Keratinocyte (primary cell): ENCODE measurements around the gene MN1. TPM values are rescaled to one million over a fixed set of nuclear protein-coding genes. Genes with fewer than 3 reads are reported as not detected.

Experiments
- DNase-seq: peaks from one replicate; pipeline ENCODE4 v3.0.0-alpha.2; 2011; ENCODE audit warnings: low read depth, missing footprints, low spot score
- FAIRE-seq: peaks from 2 replicates; lab custom pipeline; 2011; peaks lifted over from hg19 to GRCh38; lab: Jason Lieb, UNC
- H2AFZ ChIP-seq: 2 replicates; pipeline ENCODE4 v1.6.0; 2012; ENCODE audit warnings: low read length, control low read depth, inconsistent platforms; ENCODE audit not compliant: control insufficient read depth
- H3K27ac ChIP-seq: 2 replicates; pipeline ENCODE4 v1.5.1; 2011; ENCODE audit warnings: low read length; ENCODE audit not compliant: control insufficient read depth, insufficient read depth
- H3K27me3 ChIP-seq: 3 replicates; pipeline ENCODE4 v1.6.0; 2011; ENCODE audit warnings: low read length; ENCODE audit not compliant: control insufficient read depth, insufficient read depth; ENCODE audit errors: extremely low read depth
- H3K36me3 ChIP-seq, 2 experiments: 2 replicates in 1 of 2; 3 replicates in 1 of 2; pipeline ENCODE4 v1.5.1; 2011; ENCODE audit warnings: low read length in 2 of 2, mild to moderate bottlenecking in 1 of 2; ENCODE audit not compliant: control insufficient read depth in 2 of 2, insufficient read depth in 2 of 2; ENCODE audit errors: extremely low read depth in 1 of 2
- H3K4me1 ChIP-seq: 3 replicates; pipeline ENCODE4 v1.5.1; 2011; ENCODE audit warnings: low read length; ENCODE audit not compliant: control insufficient read depth, insufficient read depth; ENCODE audit errors: extremely low read depth
- H3K4me2 ChIP-seq: 3 replicates; pipeline ENCODE4 v1.6.0; 2011; ENCODE audit warnings: low read depth, low read length; ENCODE audit not compliant: control insufficient read depth, insufficient read depth; ENCODE audit errors: extremely low read depth
- H3K4me3 ChIP-seq, 3 experiments: fragments of 200-600 bp in 1 of 3; sonication (generic) in 1 of 3; 2 replicates in 2 of 3; 3 replicates in 1 of 3; pipeline ENCODE4 v1.5.1; 2011 to 2016; ENCODE audit warnings: low read length in 3 of 3, mild to moderate bottlenecking in 3 of 3, control low read depth in 2 of 3, inconsistent platforms in 1 of 3, low read depth in 1 of 3, mixed read lengths in 1 of 3, mixed run types in 1 of 3, moderate library complexity in 1 of 3; ENCODE audit not compliant: control insufficient read depth in 2 of 3, insufficient read depth in 2 of 3; ENCODE audit errors: extremely low read depth in 1 of 3
- H3K79me2 ChIP-seq: 2 replicates; pipeline ENCODE4 v1.6.0; 2012; ENCODE audit warnings: low read length; ENCODE audit not compliant: control insufficient read depth, insufficient read depth
- H3K9ac ChIP-seq: 3 replicates; pipeline ENCODE4 v1.6.0; 2011; ENCODE audit warnings: low read length; ENCODE audit not compliant: control insufficient read depth, insufficient read depth; ENCODE audit errors: extremely low read depth
- H3K9me1 ChIP-seq: 3 replicates; pipeline ENCODE4 v1.6.0; 2011; ENCODE audit warnings: low read length; ENCODE audit not compliant: control insufficient read depth, insufficient read depth; ENCODE audit errors: extremely low read depth
- H3K9me3 ChIP-seq: 2 replicates; pipeline ENCODE4 v1.5.1; 2012; ENCODE audit warnings: low read depth, low read length; ENCODE audit not compliant: control insufficient read depth
- H4K20me1 ChIP-seq: 3 replicates; pipeline ENCODE4 v1.6.0; 2011; ENCODE audit warnings: low read length; ENCODE audit not compliant: control insufficient read depth, insufficient read depth; ENCODE audit errors: extremely low read depth
- CTCF ChIP-seq, 3 experiments: IDR thresholded peaks in 1 of 3; conservative IDR thresholded peaks in 1 of 3; optimal IDR thresholded peaks in 1 of 3; 2 replicates in 2 of 3; 3 replicates in 1 of 3; pipeline versions ENCODE3 to v1.5.1; 2011; ENCODE audit warnings: low read length in 3 of 3, mild to moderate bottlenecking in 3 of 3, moderate library complexity in 2 of 3, control low read depth in 1 of 3, inconsistent platforms in 1 of 3; ENCODE audit not compliant: insufficient read depth in 2 of 3; ENCODE audit errors: extremely low read depth in 1 of 3
- EZH2 ChIP-seq: IDR thresholded peaks from one replicate; pipeline ENCODE4 v1.6.1; 2012; ENCODE audit warnings: inconsistent platforms, mild to moderate bottlenecking, low read length, moderate library complexity
- dilution Hi-C: fragments of 300-500 bp; cut with MboI; formaldehyde crosslinking; loops from one replicate; pipeline ENCODE4 v1.7.0; 2020; ENCODE audit warnings: low sequenced_read_pairs; ENCODE audit not compliant: extremely low pct_ligation_motif_present
- polyA plus RNA-seq, 5 experiments: library from polyadenylated mRNA; depleted of rRNA in 3 of 5; stranded (reverse) in 3 of 5; stranded (forward) in 1 of 5; unstranded in 1 of 5; fragments of >200 nt; gene quantifications; 1 replicate in 1 of 5; 2 replicates in 3 of 5; 3 replicates in 1 of 5; pipeline versions ENCODE4 v1.2.1 to v1.2.3, GENCODE V29; 2011 to 2012; ENCODE audit warnings: missing spikeins in 2 of 5, low read depth in 1 of 5, low replicate concordance in 1 of 5

MN1 gene
- polyA plus RNA-seq, 1 donor (not counting 4 experiments of a cell fraction or from before 2014, with no cell fraction given) = 2.2 TPM

GRCh38 chr22:27726331-27726685 lies 75.2 kb downstream of the MN1 start:
- FAIRE-seq (no peak), DNase-seq (no peak)
- no peaks in the 10 kb centered on the region for H3K9me1 ChIP-seq
- H3K27ac ChIP-seq = peak overlapping the region; percentile 1
- H3K36me3 ChIP-seq = no peaks in the 10 kb centered on the region
- no peaks in the 10 kb centered on the region for H3K9me3 ChIP-seq
- dilution Hi-C loops = no loop called here
- no peaks in the 10 kb centered on the region for H3K79me2 ChIP-seq
- no peaks in the 10 kb centered on the region for H3K27me3 ChIP-seq
- no peak overlapping the region for H3K4me3 ChIP-seq
- H3K9ac ChIP-seq = no peak overlapping the region
- H3K4me2 ChIP-seq = peak overlapping the region; percentile 47
- H2AFZ ChIP-seq = peak overlapping the region; percentile 27
- H4K20me1 ChIP-seq = no peaks in the 10 kb centered on the region
- peaks cover 15% of the 10 kb centered on the region for H3K4me1 ChIP-seq
- TF ChIP-seq CTCF (optimal IDR thresholded peaks at IDR 0.05 in 1 of 3, IDR thresholded peaks at IDR 0.05 in 1 of 3, conservative IDR thresholded peaks at IDR 0.05 in 1 of 3; ENCODE audit: extremely low read depth in 1 of 3, insufficient read depth in 2 of 3, low read length in 3 of 3) = no peak
- no peak for TF ChIP-seq EZH2

- no peak overlapping the region for H3K4me3 ChIP-seq
- H3K79me2 ChIP-seq = no peaks in the 10 kb centered on the region
- TF ChIP-seq EZH2 = no peak
- TF ChIP-seq CTCF (optimal IDR thresholded peaks at IDR 0.05 in 1 of 3, IDR thresholded peaks at IDR 0.05 in 1 of 3, conservative IDR thresholded peaks at IDR 0.05 in 1 of 3; ENCODE audit: extremely low read depth in 1 of 3, insufficient read depth in 2 of 3, low read length in 3 of 3) = no peak
- no peak overlapping the region for H3K4me2 ChIP-seq
- FAIRE-seq (no peak), DNase-seq (no peak)
- H3K27me3 ChIP-seq = no peaks in the 10 kb centered on the region
- no peaks in the 10 kb centered on the region for H3K9me1 ChIP-seq
- dilution Hi-C loops = no loop called here
- no peaks in the 10 kb centered on the region for H3K9me3 ChIP-seq
- no peaks in the 10 kb centered on the region for H3K36me3 ChIP-seq
- H4K20me1 ChIP-seq = no peaks in the 10 kb centered on the region
- no peak overlapping the region for H3K9ac ChIP-seq
- no peak overlapping the region for H3K27ac ChIP-seq
- H2AFZ ChIP-seq = no peak overlapping the region
- peaks cover 20% of the 10 kb centered on the region for H3K4me1 ChIP-seq
Measured at GRCh38 chr22:27725661-27726060, 75.9 kb downstream of the MN1 start.
